IMR-90 (cell line): ENCODE measurements around the gene TAGLN3. TPM values are rescaled to one million over a fixed set of nuclear protein-coding genes. Genes with fewer than 3 reads are reported as not detected.

Experiments
- ATAC-seq: fragments of 200-7000 bp; cut with Tn5 transposase; 2 replicates; pipeline ENCODE4 v1.9.1; 2020; ENCODE audit warnings: low read depth, mild to moderate bottlenecking, moderate library complexity
- BruUV-seq: library from RNA; stranded (reverse); fragments of 400-500 nt; replicated peaks from 2 replicates; lab custom pipeline; 2021; lab: Mats Ljungman, UMichigan
- CTCF ChIA-PET: fragments of 300-600 bp; formaldehyde crosslinking; extraction: SDS; loops from one replicate; lab custom pipeline; 2021; ENCODE audit warnings: antibody characterized with exemption; lab: Yijun Ruan, JAX
- POLR2A ChIA-PET: fragments of 300-600 bp; sonication (Branson Sonifier 250); formaldehyde crosslinking; loops from one replicate; lab custom pipeline; 2022; ENCODE audit warnings: antibody characterized with exemption; ENCODE audit not compliant: unreplicated experiment; lab: Charles Lee
- DNase-seq: peaks from one replicate; pipeline ENCODE4 v3.0.0; 2013
- H2AFZ ChIP-seq: replicated peaks from 2 replicates; pipeline ENCODE3; 2013; ENCODE audit warnings: low read length, mild to moderate bottlenecking; ENCODE audit not compliant: poor library complexity
- H2AK5ac ChIP-seq: 2 replicates; pipeline ENCODE4 v1.6.1; 2013; ENCODE audit warnings: low read depth, low read length, inconsistent platforms
- H2AK9ac ChIP-seq: replicated peaks from 2 replicates; pipeline ENCODE3; 2013; ENCODE audit warnings: mild to moderate bottlenecking, low read depth, low read length, moderate library complexity; ENCODE audit not compliant: poor library complexity
- H2BK120ac ChIP-seq: 2 replicates; pipeline ENCODE4 v1.6.1; 2013; ENCODE audit warnings: low read depth, low read length, inconsistent platforms
- H2BK15ac ChIP-seq: 3 replicates; pipeline ENCODE4 v1.6.1; 2013; ENCODE audit warnings: low read depth, low read length, inconsistent platforms
- H2BK20ac ChIP-seq: 2 replicates; pipeline ENCODE4 v1.6.1; 2013; ENCODE audit warnings: low read depth, mild to moderate bottlenecking, inconsistent platforms, low read length, moderate library complexity
- H2BK5ac ChIP-seq: 2 replicates; pipeline ENCODE4 v1.6.1; 2013; ENCODE audit warnings: mild to moderate bottlenecking, low read depth, low read length, inconsistent platforms; ENCODE audit not compliant: poor library complexity, severe bottlenecking
- H3K14ac ChIP-seq: replicated peaks from 2 replicates; pipeline ENCODE4 v1.6.1; 2013; ENCODE audit warnings: low read depth, low read length, inconsistent platforms
- H3K18ac ChIP-seq: 2 replicates; pipeline ENCODE4 v1.6.1; 2013; ENCODE audit warnings: low read depth, low read length, control low read depth
- H3K23ac ChIP-seq: 2 replicates; pipeline ENCODE4 v1.6.1; 2013; ENCODE audit warnings: low read depth, low read length, inconsistent platforms
- H3K27ac ChIP-seq: 2 replicates; pipeline ENCODE4 v1.5.1; 2013; ENCODE audit warnings: mild to moderate bottlenecking, control low read depth, low read length; ENCODE audit not compliant: insufficient read depth
- H3K27me3 ChIP-seq: 2 replicates; pipeline ENCODE4 v1.6.1; 2013; ENCODE audit warnings: low read length; ENCODE audit not compliant: control insufficient read depth, insufficient read depth
- H3K36me3 ChIP-seq: 2 replicates; pipeline ENCODE4 v1.6.1; 2013; ENCODE audit warnings: low read length, mixed read lengths; ENCODE audit not compliant: control insufficient read depth, insufficient read depth
- H3K4ac ChIP-seq: 2 replicates; pipeline ENCODE4 v1.6.1; 2013; ENCODE audit warnings: low read depth, low read length, inconsistent platforms
- H3K4me1 ChIP-seq: 2 replicates; pipeline ENCODE4 v1.6.1; 2013; ENCODE audit warnings: low read length, mixed read lengths; ENCODE audit not compliant: control insufficient read depth, insufficient read depth
- H3K4me2 ChIP-seq: 2 replicates; pipeline ENCODE4 v1.6.1; 2013; ENCODE audit warnings: low read depth, mild to moderate bottlenecking, control low read depth, low read length, moderate library complexity
- H3K4me3 ChIP-seq: 2 replicates; pipeline ENCODE4 v1.5.1; 2013; ENCODE audit warnings: low read depth, mild to moderate bottlenecking, control low read depth, low read length, moderate library complexity; ENCODE audit not compliant: insufficient read depth
- H3K56ac ChIP-seq: 2 replicates; pipeline ENCODE4 v1.6.1; 2013; ENCODE audit warnings: low read length, inconsistent platforms; ENCODE audit not compliant: insufficient read depth; ENCODE audit errors: extremely low read depth
- H3K79me1 ChIP-seq, 2 experiments: 2 replicates each; pipeline ENCODE4 v1.6.1; 2013; ENCODE audit warnings: low read length in 2 of 2, inconsistent platforms in 1 of 2, low read depth in 1 of 2
- H3K9ac ChIP-seq: 2 replicates; pipeline ENCODE4 v1.6.1; 2013; ENCODE audit warnings: low read depth, low read length, control low read depth
- H3K9me1 ChIP-seq: 2 replicates; pipeline ENCODE4 v1.6.1; 2013; ENCODE audit warnings: low read length, inconsistent platforms; ENCODE audit not compliant: insufficient read depth
- H3K9me3 ChIP-seq: 2 replicates; pipeline ENCODE4 v1.6.1; 2013; ENCODE audit warnings: low read length; ENCODE audit not compliant: control insufficient read depth, insufficient read depth
- H4K20me1 ChIP-seq: 2 replicates; pipeline ENCODE4 v1.6.1; 2013; ENCODE audit warnings: low read length, inconsistent platforms; ENCODE audit not compliant: insufficient read depth
- H4K5ac ChIP-seq: 2 replicates; pipeline ENCODE4 v1.6.1; 2013; ENCODE audit warnings: mild to moderate bottlenecking, low read depth, low read length, control low read depth
- H4K8ac ChIP-seq, 2 experiments: 2 replicates each; pipeline ENCODE4 v1.6.1; 2013; ENCODE audit warnings: low read depth in 2 of 2, low read length in 2 of 2, control low read depth in 1 of 2, inconsistent platforms in 1 of 2
- H4K91ac ChIP-seq: 2 replicates; pipeline ENCODE4 v1.6.1; 2013; ENCODE audit warnings: low read depth, low read length, inconsistent platforms; ENCODE audit not compliant: insufficient read depth
- BHLHE40 ChIP-seq: fragments of 150-350 bp; IDR thresholded peaks from 2 replicates; pipeline ENCODE4 v1.6.1; 2016; ENCODE audit warnings: mild to moderate bottlenecking, low read depth, low read length
- CEBPB ChIP-seq: IDR thresholded peaks from 2 replicates; pipeline ENCODE4 v1.6.1; 2012; ENCODE audit warnings: low read depth, low read length, improper control_type of control experiment
- CHD1 ChIP-seq: IDR thresholded peaks from 2 replicates; pipeline ENCODE4 v1.6.1; 2012; ENCODE audit warnings: low read depth, low read length, improper control_type of control experiment
- CTCF ChIP-seq: conservative IDR thresholded peaks from 2 replicates; pipeline ENCODE4 v1.5.1; 2012; ENCODE audit warnings: mild to moderate bottlenecking, low read depth, low read length, improper control_type of control experiment
- ELK1 ChIP-seq: fragments of 150-350 bp; IDR thresholded peaks from 2 replicates; pipeline ENCODE4 v1.6.1; 2016; ENCODE audit warnings: low read depth, mild to moderate bottlenecking, low read length, moderate library complexity, borderline replicate concordance
- FOS ChIP-seq: fragments of 150-350 bp; IDR thresholded peaks from 2 replicates; pipeline ENCODE4 v1.6.1; 2016; ENCODE audit warnings: low read depth, low read length
- MAFK ChIP-seq: IDR thresholded peaks from 2 replicates; pipeline ENCODE4 v1.6.1; 2012; ENCODE audit warnings: low read depth, low read length, improper control_type of control experiment
- MAZ ChIP-seq: IDR thresholded peaks from 2 replicates; pipeline ENCODE4 v1.6.1; 2012; ENCODE audit warnings: low read depth, mild to moderate bottlenecking, low read length, improper control_type of control experiment, moderate library complexity, borderline replicate concordance
- MXI1 ChIP-seq: IDR thresholded peaks from 2 replicates; pipeline ENCODE4 v1.6.1; 2012; ENCODE audit warnings: low read depth, mild to moderate bottlenecking, low read length, moderate library complexity, borderline replicate concordance
- NFE2L2 ChIP-seq: fragments of 150-350 bp; IDR thresholded peaks from 2 replicates; pipeline ENCODE4 v1.6.1; 2016; ENCODE audit warnings: low read depth, mild to moderate bottlenecking, low read length
- POLR2A ChIP-seq: IDR thresholded peaks from 2 replicates; pipeline ENCODE4 v1.6.1; 2012; ENCODE audit warnings: mild to moderate bottlenecking, low read depth, low read length
- RAD21 ChIP-seq: IDR thresholded peaks from 2 replicates; pipeline ENCODE4 v1.6.1; 2012; ENCODE audit warnings: low read length, improper control_type of control experiment
- RCOR1 ChIP-seq: IDR thresholded peaks from 2 replicates; pipeline ENCODE4 v1.6.1; 2012; ENCODE audit warnings: mild to moderate bottlenecking, low read length, improper control_type of control experiment; ENCODE audit not compliant: insufficient replicate concordance
- RFX5 ChIP-seq: IDR thresholded peaks from 2 replicates; pipeline ENCODE4 v1.8.0; 2012; ENCODE audit warnings: low read depth, mild to moderate bottlenecking, low read length, moderate library complexity
- SMC3 ChIP-seq: fragments of 150-350 bp; IDR thresholded peaks from 2 replicates; pipeline ENCODE4 v1.6.1; 2016; ENCODE audit warnings: low read depth, mild to moderate bottlenecking, antibody characterized with exemption, low read length, moderate library complexity
- USF2 ChIP-seq: fragments of 150-350 bp; IDR thresholded peaks from 2 replicates; pipeline ENCODE4 v1.6.1; 2017; ENCODE audit warnings: mild to moderate bottlenecking, antibody characterized with exemption, low read length, low read depth
- WGBS, 2 experiments: methylation state at CpG; one replicate each; pipeline versions ENCODE4 v1.1.5 to v1.1.7; 2013; ENCODE audit warnings: missing lambda C conversion rate in 2 of 2; ENCODE audit not compliant: insufficient read length in 1 of 2; ENCODE audit errors: extremely low coverage in 2 of 2; 5-methylcytosine and 5-hydroxymethylcytosine counted together
- dilution Hi-C: fragments of 300-500 bp; cut with HindIII; formaldehyde crosslinking; loops from one replicate; pipeline ENCODE4 v1.14.3; 2018; ENCODE audit warnings: low sequenced_read_pairs; ENCODE audit not compliant: unreplicated experiment
- in situ Hi-C: fragments of 300-500 bp; cut with MboI; formaldehyde crosslinking; loops from 3 replicates; pipeline ENCODE4 v1.14.3; 2019; ENCODE audit warnings: low sequenced_read_pairs, inconsistent platforms, mixed read lengths
- intact Hi-C: fragments of 100-400 bp; cut with micrococcal nuclease; formaldehyde crosslinking; loops from 2 replicates; pipeline ENCODE4 v1.10.0; 2022
- polyA plus RNA-seq, 3 experiments: library from polyadenylated mRNA; depleted of rRNA; stranded (reverse); fragments of >200 nt; gene quantifications; 2 replicates each; pipeline ENCODE4 v1.2.3, GENCODE V29; 2012; ENCODE audit warnings: low replicate concordance in 1 of 3
- total RNA-seq: library from RNA; depleted of rRNA; stranded (reverse); fragments of >200 nt; gene quantifications from 2 replicates; pipeline ENCODE4 v1.2.3, GENCODE V29; 2012

TAGLN3 gene
- total and polyA plus RNA-seq, 2 of the 4 experiments (the other 2 are of a cell fraction): 3.2 to 7.7 TPM

GRCh38 chr3:112001526-112001925 lies 2.8 kb downstream of the TAGLN3 start:
- no peak overlapping the region for H3K56ac ChIP-seq
- H3K14ac ChIP-seq: no peak overlapping the region
- intact Hi-C loops (no loop called here), in situ Hi-C loops (no loop called here), dilution Hi-C loops (no loop called here)
- no peak overlapping the region for H4K8ac ChIP-seq
- no peak overlapping the region for H2BK15ac ChIP-seq
- no peaks in the 10 kb centered on the region for H3K79me1 ChIP-seq
- no peak overlapping the region for H3K4me3 ChIP-seq
- H3K4me2 ChIP-seq: no peak overlapping the region
- ChIA-PET CTCF (interaction anchor here (0.7 to 1.3 kb wide), 4 partner anchors 10 to 42 kb away, joined by 3 to 4 read pairs (median 3); no protein-coding TSS in a partner anchor), POLR2A (no interaction called here)
- TF ChIP-seq MXI1 (no peak), SMC3 (no peak), BHLHE40 (no peak), CTCF (no peak), ELK1 (no peak), POLR2A (no peak), MAZ (no peak), USF2 (no peak), NFE2L2 (no peak), MAFK (no peak), CHD1 (no peak), RFX5 (no peak), RCOR1 (no peak), CEBPB (no peak), FOS (no peak), RAD21 (no peak)
- H4K20me1 ChIP-seq: no peaks in the 10 kb centered on the region
- no peak overlapping the region for H3K9ac ChIP-seq
- H3K23ac ChIP-seq: no peak overlapping the region
- WGBS, 2 experiments: no CpG with 5 or more reads among the region's 2 CpGs
- no peak overlapping the region for H4K5ac ChIP-seq
- H3K18ac ChIP-seq: no peak overlapping the region
- H3K9me1 ChIP-seq: peaks cover 6% of the 10 kb centered on the region
- no peak for DNase-seq
- H3K4ac ChIP-seq: no peak overlapping the region
- H3K4me1 ChIP-seq: peaks cover 6% of the 10 kb centered on the region
- H3K27ac ChIP-seq: no peak overlapping the region
- no peak overlapping the region for H2AFZ ChIP-seq
- no peak overlapping the region for H2BK120ac ChIP-seq
- H2BK5ac ChIP-seq: no peak overlapping the region
- H2AK9ac ChIP-seq: no peak overlapping the region
- no peaks in the 10 kb centered on the region for H3K9me3 ChIP-seq
- no peak overlapping the region for H2BK20ac ChIP-seq
- no peaks in the 10 kb centered on the region for H3K36me3 ChIP-seq
- H2AK5ac ChIP-seq: peak overlapping the region; percentile 30; the same call in 1 of the 2 replicates
- no peaks in the 10 kb centered on the region; the same call in 1 of the 2 replicates for H3K27me3 ChIP-seq
- BruUV-seq: no TSS peak
- ATAC-seq: no peak
- H4K91ac ChIP-seq: no peak overlapping the region
